GM21717 (cell line): ENCODE measurements around the gene OR2B6.
"Not testable (repeated sequence)": the region's sequence is repeated elsewhere in the genome, so short reads cannot be mapped to it uniquely, and the experiment has no call there.

Experiments used
- ATAC-seq: cut with Tn5 transposase; IDR thresholded peaks from one replicate; pipeline ENCODE4 v1.9.1; 2021; ENCODE audit warnings: mild to moderate bottlenecking, moderate library complexity; ENCODE audit not compliant: unreplicated experiment

OR2B6 gene

DNA sequence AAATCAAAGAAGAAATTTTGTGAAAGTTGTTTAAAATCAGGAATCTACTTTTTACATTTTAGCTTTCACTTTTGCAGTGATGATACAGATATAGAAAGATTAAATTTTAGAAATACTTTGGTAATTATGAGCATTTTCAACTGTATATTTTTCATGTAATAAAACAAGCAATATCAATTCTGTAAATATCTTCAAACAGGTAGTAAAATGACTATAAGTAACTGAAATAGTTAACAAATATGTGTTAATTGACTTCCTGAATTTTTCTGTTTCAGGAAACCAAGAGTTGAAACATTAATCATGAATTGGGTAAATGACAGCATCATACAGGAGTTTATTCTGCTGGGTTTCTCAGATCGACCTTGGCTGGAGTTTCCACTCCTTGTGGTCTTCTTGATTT is at the start of gene OR2B6:
Gene OR2B6 (plus strand): TSS at position 301 of the 400 bp plus-strand sequence. CDS start 0 bp downstream, at position 301.
- no peak for ATAC-seq

DNA sequence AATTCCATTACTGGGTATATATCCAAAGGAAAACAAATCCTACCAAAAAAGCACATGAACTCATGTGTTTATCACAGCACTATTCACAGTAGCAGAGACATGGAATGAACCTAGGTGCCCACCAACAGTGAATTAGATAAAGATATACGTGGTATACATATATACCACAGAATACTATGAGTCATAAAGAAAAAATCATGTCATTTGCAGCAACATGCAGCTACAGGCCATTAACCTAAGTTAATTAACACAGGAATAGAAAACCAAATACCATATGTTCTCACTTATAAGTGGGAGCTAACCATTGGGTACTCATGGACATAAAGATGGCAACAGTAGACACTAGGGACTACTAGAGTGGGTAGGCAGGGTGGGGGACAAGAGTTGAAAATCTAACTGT is 49.0 kb upstream of the OR2B6 start:
- ATAC-seq: no peak

DNA sequence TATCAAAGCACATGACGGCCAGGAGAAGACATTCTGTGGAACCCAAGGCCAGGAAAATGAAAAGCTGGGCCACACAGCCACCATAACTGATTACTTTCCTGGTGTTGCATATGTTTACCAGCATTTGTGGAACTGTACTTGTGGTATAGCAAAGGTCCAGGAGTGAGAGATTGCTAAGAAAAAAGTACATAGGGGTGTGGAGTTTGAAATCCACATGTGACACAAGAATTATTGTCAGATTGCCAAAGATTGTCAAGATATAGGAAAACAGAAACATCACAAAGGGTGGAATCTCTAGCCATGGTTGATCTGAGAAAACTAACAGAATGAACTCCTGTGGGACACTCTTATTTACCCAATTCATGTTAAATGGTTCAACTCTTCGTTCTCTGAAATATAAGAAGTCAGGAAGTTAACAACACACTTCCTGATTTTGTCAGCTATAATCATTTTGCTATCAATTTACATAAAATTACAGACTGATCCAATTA is 45.0 kb upstream of the OR2B6 start, which contains the start of gene OR2B2:
Gene OR2B2 (minus strand): TSS at position 441 of the 491 bp plus-strand sequence. CDS start 77 bp downstream, at position 364.
- ATAC-seq: no peak

DNA sequence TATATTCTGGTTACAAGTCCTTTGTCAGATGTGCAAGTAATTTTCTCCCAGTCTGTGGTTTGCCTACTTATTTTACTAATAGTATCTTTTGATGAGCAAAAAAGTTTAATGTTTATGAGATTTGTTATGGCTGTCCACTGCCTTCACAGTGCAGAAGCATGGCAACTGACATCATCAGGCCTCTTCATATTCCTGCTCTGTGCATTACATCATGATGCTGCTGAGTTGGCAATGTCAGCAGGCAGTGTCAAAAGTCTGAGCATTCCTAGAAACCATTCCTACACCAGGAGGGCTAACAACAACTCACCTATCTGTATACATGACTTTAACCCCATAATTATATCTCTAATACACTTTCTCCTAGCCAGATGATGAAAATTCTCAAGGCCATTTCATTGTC is 34.1 kb upstream of the OR2B6 start:
- no peak for ATAC-seq

DNA sequence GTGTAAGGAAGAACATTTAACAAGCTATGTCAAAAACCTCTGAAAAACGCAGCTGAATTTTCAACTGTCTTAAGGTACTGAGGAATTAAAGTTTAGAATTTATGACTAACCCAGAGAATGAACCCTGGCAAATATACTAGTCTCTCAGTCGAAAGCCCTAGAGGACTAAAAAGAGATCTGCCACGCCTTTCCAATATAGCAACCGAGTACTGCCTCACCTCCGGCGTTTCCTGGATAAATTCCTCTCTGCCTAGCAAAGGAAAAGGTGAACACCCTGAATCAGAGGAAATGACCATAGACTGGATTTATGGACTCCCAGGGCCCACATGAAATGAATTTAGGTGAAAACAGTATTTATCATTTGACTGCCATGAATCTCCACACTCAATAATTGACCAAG is 32.9 kb upstream of the OR2B6 start:
- no peak for ATAC-seq

DNA sequence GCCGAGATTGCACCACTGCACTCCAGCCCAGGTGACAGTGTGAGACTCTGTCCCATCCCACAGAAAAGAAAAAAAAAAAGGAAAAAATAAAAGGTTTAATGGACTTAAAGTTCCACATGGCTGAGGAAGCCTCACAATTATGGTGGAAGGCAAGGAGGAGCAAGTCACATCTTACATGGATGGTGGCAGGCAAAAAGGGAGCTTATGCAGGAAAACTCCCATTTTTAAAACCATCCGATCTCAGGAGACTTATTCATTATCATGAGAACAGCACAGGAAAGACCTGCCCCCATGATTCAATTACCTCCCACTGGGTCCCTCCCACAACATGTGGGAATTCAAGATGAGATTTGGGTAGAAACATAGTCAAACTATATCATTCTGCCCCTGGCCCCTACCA is 29.0 kb upstream of the OR2B6 start:
- not testable (repeated sequence) for ATAC-seq

DNA sequence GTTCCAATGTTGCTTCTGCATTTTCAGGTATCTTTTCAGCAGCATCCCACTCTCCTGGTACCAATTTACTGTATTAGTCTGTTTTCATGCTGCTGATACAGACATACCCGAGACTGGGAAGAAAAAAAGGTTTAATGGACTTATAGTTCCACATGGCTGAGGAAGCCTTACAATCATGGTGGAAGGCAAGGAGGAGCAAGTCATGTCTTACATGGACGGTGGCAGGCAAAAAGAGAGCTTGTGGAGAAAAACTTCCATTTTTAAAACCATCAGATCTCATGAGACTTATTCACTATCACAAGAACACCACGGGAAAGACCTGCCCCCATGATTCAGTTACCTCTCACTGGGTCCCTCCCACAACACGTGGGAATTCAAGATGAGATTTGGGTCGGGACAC is 27.1 kb upstream of the OR2B6 start:
- not testable (repeated sequence) for ATAC-seq

DNA sequence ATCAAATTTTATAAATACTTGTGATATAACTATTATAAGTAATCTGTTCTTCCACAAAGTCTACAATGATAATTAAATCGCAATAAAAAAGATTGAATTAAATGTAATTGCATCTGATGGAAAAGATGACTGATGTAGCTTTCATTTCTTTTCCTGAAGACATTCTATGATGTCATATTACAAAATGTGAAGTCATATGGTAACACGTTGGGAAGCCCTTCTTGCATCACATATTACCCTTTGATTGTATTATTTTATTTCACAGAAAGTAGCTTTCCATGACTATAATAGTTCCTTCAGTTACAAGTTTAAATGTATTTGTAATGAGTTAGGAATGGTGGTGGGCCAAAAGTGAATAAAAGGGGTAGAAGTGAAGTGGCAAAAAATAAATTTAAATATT is 25.8 kb upstream of the OR2B6 start:
- no peak for ATAC-seq

DNA sequence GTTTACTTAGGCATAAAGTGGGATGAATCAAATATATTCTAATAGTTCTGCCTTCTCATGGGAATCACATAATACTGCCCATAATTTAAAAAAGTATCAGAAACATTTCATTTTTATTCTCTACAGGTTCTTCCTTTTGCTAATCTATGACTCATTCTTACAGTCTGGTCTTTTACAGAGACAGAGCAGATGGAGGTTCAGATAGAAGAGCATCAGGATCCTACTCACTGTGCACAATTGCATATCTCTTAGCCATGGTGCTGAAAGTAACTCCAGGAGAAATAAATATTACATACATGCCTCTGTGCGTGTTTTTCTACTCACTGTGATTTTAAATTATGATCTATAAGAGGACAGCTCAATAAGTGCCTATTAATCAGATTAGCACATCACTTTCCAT is 16.3 kb upstream of the OR2B6 start:
- ATAC-seq: no peak

DNA sequence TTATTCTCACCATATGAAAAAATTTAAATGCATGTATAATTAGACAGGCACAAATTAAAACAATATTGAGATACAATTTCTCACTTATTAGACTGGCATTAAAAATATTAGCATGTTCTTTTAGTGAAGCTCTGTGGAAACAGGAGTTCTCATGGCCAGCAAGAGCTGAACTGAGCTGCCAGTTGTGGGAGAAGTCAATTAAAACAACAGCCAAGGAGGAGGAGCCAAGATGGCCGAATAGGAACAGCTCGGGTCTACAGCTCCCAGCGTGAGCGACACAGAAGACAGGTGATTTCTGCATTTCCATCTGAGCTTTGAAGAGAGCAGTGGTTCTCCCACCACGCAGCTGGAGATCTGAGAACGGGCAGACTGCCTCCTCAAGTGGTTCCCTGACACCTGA is 14.0 kb upstream of the OR2B6 start:
- not testable (repeated sequence) for ATAC-seq

DNA sequence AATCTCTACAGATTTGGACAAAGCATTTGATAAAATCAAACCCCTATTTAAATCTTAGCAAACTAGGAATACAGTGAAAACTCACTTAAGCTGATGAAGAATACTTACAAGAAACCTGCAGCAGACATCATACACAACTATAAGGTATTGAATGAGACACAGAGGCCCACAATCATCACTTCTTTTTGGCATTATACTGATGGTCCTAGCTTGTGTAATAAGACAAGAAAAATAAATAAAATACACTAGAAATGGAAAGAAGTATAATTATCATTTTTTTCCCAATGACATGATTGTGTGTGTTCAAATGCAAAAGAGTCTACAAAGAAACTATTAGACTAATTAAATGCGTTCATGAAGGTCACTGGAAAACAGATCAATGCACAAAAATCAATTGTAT is 8.8 kb upstream of the OR2B6 start:
- ATAC-seq: no peak

DNA sequence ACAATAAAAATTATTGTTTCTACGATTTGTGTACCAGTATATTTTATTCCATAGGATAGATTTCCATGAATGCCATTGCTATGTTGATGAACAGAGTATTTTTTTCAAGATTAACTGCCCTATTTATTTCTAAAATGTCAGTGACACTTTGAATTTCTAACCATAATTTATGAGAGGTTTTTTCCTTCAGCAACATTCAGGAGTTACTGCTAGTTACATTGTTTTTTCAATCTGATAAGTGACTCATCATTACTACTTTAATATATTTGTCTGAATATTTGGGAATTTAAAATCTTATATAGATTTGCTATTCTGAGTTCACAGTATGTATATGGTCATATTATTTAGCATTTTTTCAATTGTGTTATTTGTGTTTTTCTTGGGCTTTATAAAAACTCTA is 6.0 kb upstream of the OR2B6 start:
- ATAC-seq: no peak

DNA sequence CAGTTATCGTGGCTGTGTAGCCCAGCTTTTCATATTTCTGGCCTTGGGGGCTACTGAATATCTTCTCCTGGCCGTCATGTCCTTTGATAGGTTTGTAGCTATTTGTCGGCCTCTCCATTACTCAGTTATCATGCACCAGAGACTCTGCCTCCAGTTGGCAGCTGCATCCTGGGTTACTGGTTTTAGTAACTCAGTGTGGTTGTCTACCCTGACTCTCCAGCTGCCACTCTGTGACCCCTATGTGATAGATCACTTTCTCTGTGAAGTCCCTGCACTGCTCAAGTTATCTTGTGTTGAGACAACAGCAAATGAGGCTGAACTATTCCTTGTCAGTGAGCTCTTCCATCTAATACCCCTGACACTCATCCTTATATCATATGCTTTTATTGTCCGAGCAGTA is 475 bp downstream of the OR2B6 start:
- ATAC-seq: no peak

DNA sequence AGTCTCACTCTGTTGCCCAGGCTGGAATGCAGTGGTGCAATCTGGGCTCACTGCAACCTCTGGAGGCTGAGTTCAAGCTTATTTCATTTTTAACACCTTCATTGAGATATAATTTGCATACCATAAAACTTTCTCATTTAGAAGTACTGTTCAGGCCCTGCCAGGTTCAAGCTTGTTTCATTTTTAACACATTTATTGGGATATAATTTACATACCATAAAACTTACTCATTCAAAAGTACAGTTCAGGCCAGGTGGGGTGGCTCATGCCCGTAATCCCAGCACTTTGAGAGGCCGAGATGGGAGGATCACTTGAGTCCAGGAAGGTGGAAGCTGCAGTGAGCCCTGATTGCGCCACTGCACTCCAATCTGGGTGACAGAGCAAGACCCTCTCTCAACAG is 5.5 kb downstream of the OR2B6 start:
- ATAC-seq: no peak

DNA sequence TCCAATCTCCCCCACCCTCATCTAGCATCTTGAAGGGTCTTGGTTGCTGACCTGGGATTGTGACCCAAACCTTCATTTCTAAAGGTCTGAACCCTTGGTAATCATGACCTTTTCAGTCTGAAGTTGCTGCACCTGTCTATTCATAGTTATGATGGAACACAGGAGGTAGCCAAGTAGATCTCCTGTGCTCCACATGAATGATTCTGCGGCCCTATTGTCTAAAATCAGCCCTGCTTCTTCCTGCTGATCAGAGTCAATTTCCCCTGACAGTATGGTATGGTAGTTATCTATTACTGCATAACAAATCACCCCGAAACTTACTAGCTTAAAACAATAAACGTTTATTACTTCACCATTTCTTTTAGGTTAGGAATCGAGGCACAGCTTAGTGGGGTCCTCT is 9.0 kb downstream of the OR2B6 start:
- no peak for ATAC-seq

DNA sequence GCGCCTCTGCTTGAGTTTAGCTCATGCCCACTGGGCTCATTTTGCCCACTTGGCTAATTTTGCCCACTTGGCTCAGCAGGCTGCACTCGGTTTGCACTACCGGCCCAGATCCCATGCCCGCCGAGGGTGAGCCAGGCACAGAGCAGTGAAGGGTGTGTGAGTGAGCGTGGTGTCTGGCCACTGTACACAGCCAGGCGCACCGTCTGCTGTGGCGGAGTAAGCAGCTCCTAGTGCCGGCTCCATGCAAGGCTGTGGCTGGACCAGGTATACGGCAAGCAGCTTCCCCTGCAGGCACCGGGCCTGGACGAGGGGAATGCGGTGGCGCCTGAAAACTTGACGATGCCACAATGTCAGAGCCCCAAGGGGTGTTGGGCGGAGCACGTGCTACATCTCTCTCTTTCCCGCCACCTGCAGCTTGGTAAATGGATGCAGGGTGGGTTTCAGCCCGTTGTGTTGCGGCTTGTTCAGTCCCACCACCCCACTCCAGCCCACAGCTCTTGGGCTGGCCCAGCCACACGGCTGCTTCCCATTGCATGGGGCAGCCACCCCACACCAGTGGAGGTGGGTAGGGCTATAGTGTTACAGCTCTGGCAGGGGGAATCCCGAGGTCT is 9.9 kb downstream of the OR2B6 start:
- ATAC-seq: no peak

DNA sequence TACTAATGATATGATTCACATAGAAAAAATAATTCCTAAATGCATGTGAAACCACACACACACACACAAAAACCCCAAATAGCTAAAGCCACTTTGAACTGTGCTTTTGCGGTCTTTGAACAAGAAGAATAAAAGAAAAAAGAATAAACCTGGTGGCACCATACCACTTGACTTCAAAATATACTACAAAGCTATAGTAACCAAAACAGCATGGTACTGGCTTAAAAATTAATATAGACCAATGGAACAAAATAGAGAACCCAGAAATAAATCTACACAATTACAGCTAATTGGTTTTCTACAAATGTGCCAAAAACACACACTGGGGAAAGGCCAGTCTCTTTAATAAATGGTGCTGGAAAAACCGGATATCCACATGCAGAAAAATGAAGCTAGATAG is 13.4 kb downstream of the OR2B6 start:
- ATAC-seq: no peak

DNA sequence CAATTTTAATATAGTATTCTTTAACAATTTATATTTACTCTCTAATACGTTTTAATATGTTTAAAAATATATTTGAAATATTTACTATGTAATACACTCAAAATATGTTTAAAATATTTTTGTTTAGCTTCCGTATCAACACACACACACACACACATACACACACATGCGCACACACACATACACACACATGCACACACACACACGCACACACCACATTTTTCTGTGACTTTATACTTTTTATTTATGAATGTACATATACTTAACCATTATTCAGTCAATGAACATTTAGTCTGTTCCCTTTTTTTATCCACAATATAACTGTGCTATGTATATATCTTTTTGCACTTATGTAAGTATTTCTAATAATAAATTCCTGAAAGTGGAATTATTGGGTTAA is 15.7 kb downstream of the OR2B6 start:
- no peak for ATAC-seq

DNA sequence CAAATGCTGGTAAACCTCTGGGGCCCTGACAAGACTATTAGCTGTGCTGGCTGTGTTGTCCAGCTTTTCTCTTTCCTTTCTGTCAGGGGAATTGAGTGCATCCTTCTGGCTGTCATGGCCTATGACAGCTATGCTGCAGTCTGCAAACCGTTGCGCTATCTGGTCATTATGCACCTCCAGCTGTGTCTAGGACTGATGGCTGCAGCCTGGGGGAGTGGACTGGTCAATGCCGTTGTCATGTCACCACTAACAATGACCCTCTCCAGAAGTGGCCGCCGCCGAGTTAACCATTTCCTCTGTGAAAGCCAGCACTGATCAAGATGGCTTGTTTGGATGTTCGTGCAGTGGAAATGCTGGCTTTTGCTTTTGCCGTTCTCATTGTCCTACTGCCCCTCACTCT is 20.3 kb downstream of the OR2B6 start:
- no peak for ATAC-seq

DNA sequence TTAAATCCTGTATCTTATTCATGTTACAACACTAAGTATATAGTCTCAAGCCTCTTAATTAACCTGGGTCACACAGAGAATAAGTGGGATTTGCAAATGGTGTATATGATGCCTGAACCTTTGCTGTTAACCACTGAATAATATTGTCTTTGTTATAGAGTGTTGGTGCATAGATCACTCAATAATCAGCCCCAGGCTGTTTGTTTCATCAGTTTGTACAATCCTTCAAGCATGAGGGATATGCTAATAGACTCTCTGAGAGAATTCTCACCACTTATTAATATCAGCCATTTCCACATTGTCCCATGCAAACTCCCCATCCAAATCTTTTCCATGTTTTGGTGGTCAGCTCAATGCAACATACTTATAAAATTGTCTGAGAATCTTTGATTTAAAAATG is 21.7 kb downstream of the OR2B6 start:
- ATAC-seq: no peak

DNA sequence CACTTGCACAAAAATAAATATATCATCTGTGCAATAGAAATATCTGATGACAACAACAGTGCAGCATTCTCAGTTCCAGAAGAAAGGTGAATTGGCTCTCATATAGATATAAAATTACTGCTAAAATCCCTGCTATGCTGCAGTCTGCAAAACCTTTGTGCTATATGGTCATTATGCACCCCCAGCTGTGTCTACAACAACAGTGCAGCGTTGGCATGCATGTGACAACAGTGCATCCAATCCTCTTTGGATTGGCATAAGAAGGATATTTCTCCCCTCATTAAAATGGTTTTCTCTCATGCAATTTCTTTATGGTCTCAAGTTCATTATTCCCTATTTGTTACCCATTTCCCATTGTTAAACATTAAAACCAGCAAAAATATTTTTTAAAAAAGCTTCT is 23.1 kb downstream of the OR2B6 start:
- no peak for ATAC-seq

DNA sequence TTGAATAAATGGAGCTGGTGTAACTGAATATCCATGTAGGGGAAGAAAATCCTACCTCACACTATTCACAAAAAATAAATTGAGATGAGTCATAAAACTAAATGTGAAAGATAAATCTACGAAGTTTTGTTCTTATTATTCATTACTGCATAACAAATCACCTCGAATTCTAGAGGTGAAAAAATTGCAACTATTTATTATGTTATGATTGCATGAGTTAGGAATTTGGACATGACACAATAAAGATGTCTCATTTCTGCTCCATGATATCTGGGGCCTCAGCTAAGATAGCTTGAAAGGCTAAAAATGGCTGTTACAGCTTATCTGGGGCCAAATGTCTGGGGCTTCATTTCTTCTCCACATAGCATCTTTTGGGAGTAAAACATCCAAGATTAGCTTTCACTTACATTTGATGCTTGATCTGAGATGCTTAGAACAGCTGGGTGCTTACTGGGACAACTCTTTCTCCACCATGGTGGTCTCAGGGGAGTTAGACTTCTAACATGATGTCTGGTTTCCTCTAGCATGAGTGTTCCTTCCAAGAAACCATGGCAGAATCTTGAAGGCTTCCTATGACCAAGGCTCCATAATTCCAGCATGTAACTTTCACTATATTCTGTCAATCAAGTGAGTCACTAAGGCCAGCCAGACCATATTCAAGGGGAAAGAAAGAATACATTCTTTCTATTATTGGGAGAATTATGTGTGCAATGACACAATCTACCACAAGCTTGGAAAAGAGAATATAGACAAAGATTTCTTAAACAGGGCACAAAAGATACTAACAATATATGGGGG is 30.1 kb downstream of the OR2B6 start:
- ATAC-seq: no peak
